K562 (cell line): Measurements from ENCODE around the gene MMS22L. TPM values are rescaled to one million over a fixed set of nuclear protein-coding genes. Genes with fewer than 3 reads are reported as not detected.
A peak's percentile ranks its signal among the peaks of the same experiment; 100 is the strongest.

Experiments
- ATAC-seq: fragments of 200-7000 bp; cut with Tn5 transposase; 3 replicates; pipeline ENCODE4 v1.9.1; 2020; ENCODE audit warnings: moderate library complexity
- BruUV-seq: library from RNA; stranded (reverse); fragments of 400-500 nt; replicated peaks from 2 replicates; lab custom pipeline; 2021; lab: Mats Ljungman, UMichigan
- CTCF ChIA-PET: fragments of 300-600 bp; formaldehyde crosslinking; extraction: SDS; loops from one replicate; lab custom pipeline; 2021; ENCODE audit warnings: low intra/inter-chr PET ratio; lab: Yijun Ruan, JAX
- POLR2A ChIA-PET: fragments of 300-600, 350-650 bp; sonication (Branson Sonifier 250); formaldehyde crosslinking; extraction: SDS; loops from one replicate; lab custom pipeline; 2021; ENCODE audit warnings: antibody characterized with exemption, inconsistent platforms; lab: Yijun Ruan, JAX
- DNase-seq, 4 experiments: peaks; one replicate each; pipeline versions ENCODE4 v3.0.0 to v3.0.0-alpha.2; 2011 to 2018; ENCODE audit warnings: low spot score in 3 of 4, mixed read lengths in 3 of 4; ENCODE audit errors: extremely low read depth in 1 of 4
- FAIRE-seq: peaks from 2 replicates; lab custom pipeline; 2011; peaks lifted over from hg19 to GRCh38; lab: Jason Lieb, UNC
- H2AFZ ChIP-seq: 2 replicates; pipeline ENCODE4 v1.6.0; 2011; ENCODE audit warnings: low read depth, low read length, control low read depth, inconsistent platforms
- H3K27ac ChIP-seq: fragments of 200-600 bp; 3 replicates; pipeline ENCODE4 v1.8.0; 2011; ENCODE audit warnings: low read depth, mild to moderate bottlenecking, control low read depth, inconsistent platforms, low read length, moderate library complexity, mixed read lengths; ENCODE audit errors: extremely low read depth
- H3K27me3 ChIP-seq, 2 experiments: fragments of 300-600 bp in 1 of 2; 2 replicates in 1 of 2; 3 replicates in 1 of 2; pipeline versions ENCODE4 v1.6.0 to v1.8.0; 2011; ENCODE audit warnings: inconsistent platforms in 2 of 2, low read length in 2 of 2, mild to moderate bottlenecking in 1 of 2, mixed read lengths in 1 of 2, moderate library complexity in 1 of 2; ENCODE audit not compliant: control insufficient read depth in 2 of 2, insufficient read depth in 2 of 2
- H3K36me3 ChIP-seq: fragments of 300-600 bp; 3 replicates; pipeline ENCODE4 v1.8.0; 2011; ENCODE audit warnings: mild to moderate bottlenecking, low read length, inconsistent platforms; ENCODE audit not compliant: control insufficient read depth, insufficient read depth
- H3K4me1 ChIP-seq, 2 experiments: fragments of 200-600 bp in 1 of 2; replicated peaks in 1 of 2; 2 replicates in 1 of 2; 3 replicates in 1 of 2; pipeline versions ENCODE4 v1.5.1 to v1.8.0; 2011; ENCODE audit warnings: inconsistent platforms in 2 of 2, low read length in 2 of 2, mild to moderate bottlenecking in 1 of 2, mixed read lengths in 1 of 2, moderate library complexity in 1 of 2; ENCODE audit not compliant: control insufficient read depth in 2 of 2, insufficient read depth in 2 of 2
- H3K4me2 ChIP-seq: 2 replicates; pipeline ENCODE4 v1.6.1; 2011; ENCODE audit warnings: low read length, control low read depth, inconsistent platforms, mixed read lengths; ENCODE audit not compliant: insufficient read depth
- H3K4me3 ChIP-seq: fragments of 200-600 bp; sonication (generic), shearing (Covaris generic); 2 replicates; pipeline ENCODE4 v1.5.1; 2016; ENCODE audit warnings: control low read depth, inconsistent platforms
- H3K79me2 ChIP-seq: fragments of 200-600 bp; 3 replicates; pipeline ENCODE4 v1.8.0; 2011; ENCODE audit warnings: low read length, inconsistent platforms; ENCODE audit not compliant: control insufficient read depth, insufficient read depth
- H3K9ac ChIP-seq, 2 experiments: 2 replicates each; pipeline versions ENCODE4 v1.6.0 to v1.6.1; 2011; ENCODE audit warnings: low read depth in 2 of 2, low read length in 2 of 2, control low read depth in 1 of 2, inconsistent platforms in 1 of 2, mild to moderate bottlenecking in 1 of 2, mixed read lengths in 1 of 2; ENCODE audit not compliant: insufficient read depth in 1 of 2
- H3K9me1 ChIP-seq: one replicate; pipeline ENCODE4 v1.6.0; 2011; ENCODE audit warnings: inconsistent platforms, mild to moderate bottlenecking, low read length, moderate library complexity; ENCODE audit not compliant: control insufficient read depth, insufficient read depth
- H3K9me3 ChIP-seq: replicated peaks from 2 replicates; pipeline ENCODE4 v1.5.1; 2011; ENCODE audit warnings: low read depth, low read length, inconsistent platforms; ENCODE audit not compliant: control insufficient read depth, insufficient read depth
- H4K20me1 ChIP-seq: replicated peaks from 2 replicates; pipeline ENCODE4 v1.6.1; 2011; ENCODE audit warnings: low read length, inconsistent platforms, mixed read lengths; ENCODE audit not compliant: control insufficient read depth, insufficient read depth
- BRD9 ChIP-seq: fragments of 450-650 bp; IDR thresholded peaks from 2 replicates; pipeline ENCODE4 v1.6.1; 2018; ENCODE audit warnings: low read depth; ENCODE audit not compliant: partially characterized antibody
- CEBPB ChIP-seq: fragments of 450-650 bp; IDR thresholded peaks from 2 replicates; pipeline ENCODE4 v1.6.1; 2016; ENCODE audit warnings: missing genetic modification characterization, missing compliant biosample characterization
- CHD2 ChIP-seq: IDR thresholded peaks from 2 replicates; pipeline ENCODE4 v1.6.1; 2011; ENCODE audit warnings: low read depth, low read length
- DACH1 ChIP-seq: fragments of 450-650 bp; IDR thresholded peaks from 2 replicates; pipeline ENCODE4 v1.6.1; 2018; ENCODE audit not compliant: partially characterized antibody
- NFRKB ChIP-seq: fragments of 450-650 bp; IDR thresholded peaks from 2 replicates; pipeline ENCODE4 v1.6.1; 2016; ENCODE audit warnings: low read depth
- RAD51 ChIP-seq: fragments of 450-650 bp; IDR thresholded peaks from 2 replicates; pipeline ENCODE4 v1.7.1; 2016; ENCODE audit warnings: low read depth, mild to moderate bottlenecking, borderline replicate concordance
- RBM17 ChIP-seq: fragments of 200-400 bp; formaldehyde crosslinking; IDR thresholded peaks from 2 replicates; pipeline ENCODE4 v1.6.1; 2017; ENCODE audit warnings: low read depth, mild to moderate bottlenecking, low read length, borderline replicate concordance
- RFX7 ChIP-seq: fragments of 250-450 bp; sonication (Bioruptor Pico); IDR thresholded peaks from 2 replicates; pipeline ENCODE4 v1.5.1; 2021; ENCODE audit warnings: mild to moderate bottlenecking
- ZNF780A ChIP-seq: fragments of 250-450 bp; sonication (Bioruptor Pico); IDR thresholded peaks from 2 replicates; pipeline ENCODE4 v1.5.0; 2021; ENCODE audit warnings: mild to moderate bottlenecking
- WGBS: fragments of 100-300 bp; shearing (Covaris generic); methylation state at CpG from one replicate; pipeline ENCODE4 v1.1.6; 2016; ENCODE audit warnings: low coverage, mixed read lengths; ENCODE audit not compliant: insufficient coverage; ENCODE audit errors: missing lambda C conversion rate; 5-methylcytosine and 5-hydroxymethylcytosine counted together
- in situ Hi-C: fragments of 300-500 bp; cut with MboI; formaldehyde crosslinking; loops from 4 replicates; pipeline ENCODE4 v1.15.0; 2018; ENCODE audit warnings: inconsistent platforms, mixed read lengths
- intact Hi-C: fragments of 100-400 bp; cut with micrococcal nuclease; formaldehyde crosslinking; loops from 2 replicates; pipeline ENCODE4 v1.14.2; 2022
- polyA plus RNA-seq, 8 experiments: library from polyadenylated mRNA; depleted of rRNA in 4 of 8; stranded (reverse) in 5 of 8; unstranded in 3 of 8; fragments of >200 nt; fragmentation: Nextera tagmentation in 2 of 8; fragmentation: Illumina TruSeq in 1 of 8; extraction: Ambion mirVana in 2 of 8; extraction: Trizol in 1 of 8; gene quantifications; 2 replicates each; pipeline versions ENCODE4 v1.2.1 to v1.2.3, GENCODE V29; 2011 to 2014; ENCODE audit warnings: inconsistent platforms in 1 of 8, missing spikeins in 1 of 8
- total RNA-seq, 7 experiments: library from RNA; depleted of rRNA in 6 of 7; stranded (reverse); fragments of >200 nt in 6 of 7; fragmentation: Illumina TruSeq in 2 of 7; extraction: Trizol in 2 of 7; gene quantifications; 2 replicates each; pipeline versions ENCODE4 v1.2.1 to v1.2.3, GENCODE V29; 2011 to 2021; ENCODE audit warnings: low replicate concordance in 1 of 7
- TF ChIP-seq, protein P1 (sequence below): fragments of 450-650 bp; formaldehyde crosslinking; IDR thresholded peaks from 2 replicates; pipeline ENCODE4 v1.4.0; 2020; ENCODE audit warnings: mild to moderate bottlenecking, mixed read lengths
- TF ChIP-seq, protein P2 (sequence below): sonication (generic); formaldehyde crosslinking; IDR thresholded peaks from 2 replicates; pipeline ENCODE4 v1.8.1; 2022; ENCODE audit warnings: missing genetic modification reagents
- TF ChIP-seq, protein P3 (sequence below): fragments of 250-450 bp; sonication (Bioruptor Pico); IDR thresholded peaks from 2 replicates; pipeline ENCODE4 v1.8.0; 2021; ENCODE audit warnings: mild to moderate bottlenecking, moderate library complexity

MMS22L gene
- total and polyA plus RNA-seq, 9 of the 15 experiments (the other 6 are each of a cell fraction or from before 2014, with no cell fraction given): 13.0 to 59.5 (median 26.9) TPM

DNA sequence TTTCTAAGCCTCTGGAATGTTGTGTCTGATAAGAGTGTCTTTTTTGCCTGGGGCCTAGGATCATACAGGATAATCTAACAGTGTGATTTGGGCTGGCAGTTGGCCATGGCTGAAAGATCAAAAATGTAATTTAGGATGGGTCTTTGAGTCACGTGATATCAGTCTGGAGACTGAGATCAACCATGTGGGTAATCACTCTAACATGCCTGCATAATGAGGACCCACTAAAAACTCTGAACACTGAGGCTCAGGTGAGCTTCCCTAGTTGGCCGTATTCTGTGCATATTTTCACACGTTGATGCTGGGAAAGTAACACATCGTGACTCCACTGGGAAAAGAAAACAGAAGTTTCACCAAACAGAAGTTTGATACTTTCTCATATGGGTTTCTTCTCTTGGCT lies 6.3 kb upstream of the MMS22L start:
- no peak overlapping the region for H3K27ac ChIP-seq
- H3K4me1 ChIP-seq: no peaks in the 10 kb centered on the region
- no peak overlapping the region for H3K9ac ChIP-seq
- 0 out of 2 replicates have a peak, but pooled peaks have one; percentile 48 for TF ChIP-seq RAD51
- TF ChIP-seq ZNF780A (CRISPR knock-in tag): no peak
- TF ChIP-seq, protein P1, sequence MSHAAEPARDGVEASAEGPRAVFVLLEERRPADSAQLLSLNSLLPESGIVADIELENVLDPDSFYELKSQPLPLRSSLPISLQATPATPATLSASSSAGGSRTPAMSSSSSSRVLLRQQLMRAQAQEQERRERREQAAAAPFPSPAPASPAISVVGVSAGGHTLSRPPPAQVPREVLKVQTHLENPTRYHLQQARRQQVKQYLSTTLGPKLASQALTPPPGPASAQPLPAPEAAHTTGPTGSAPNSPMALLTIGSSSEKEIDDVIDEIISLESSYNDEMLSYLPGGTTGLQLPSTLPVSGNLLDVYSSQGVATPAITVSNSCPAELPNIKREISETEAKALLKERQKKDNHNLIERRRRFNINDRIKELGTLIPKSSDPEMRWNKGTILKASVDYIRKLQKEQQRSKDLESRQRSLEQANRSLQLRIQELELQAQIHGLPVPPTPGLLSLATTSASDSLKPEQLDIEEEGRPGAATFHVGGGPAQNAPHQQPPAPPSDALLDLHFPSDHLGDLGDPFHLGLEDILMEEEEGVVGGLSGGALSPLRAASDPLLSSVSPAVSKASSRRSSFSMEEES: peak; percentile 89
- H3K4me2 ChIP-seq: no peak overlapping the region
- WGBS: 8% methylated on average over 4 of the region's 4 CpGs
- no peaks in the 10 kb centered on the region for H4K20me1 ChIP-seq
- intact Hi-C loops: no loop called here
- H3K27me3 ChIP-seq: no peaks in the 10 kb centered on the region; a peak in 2 of 5 replicates
- DNase-seq (no peak), ATAC-seq (no peak), FAIRE-seq (no peak)
- H3K36me3 ChIP-seq: no peaks in the 10 kb centered on the region
- BruUV-seq: no TSS peak
- POLR2A ChIA-PET: no interaction called here
- CTCF ChIA-PET: no interaction called here
- no peaks in the 10 kb centered on the region for H3K9me1 ChIP-seq
- in situ Hi-C loops: no loop called here
- no peak overlapping the region for H3K4me3 ChIP-seq
- H3K9me3 ChIP-seq: no peaks in the 10 kb centered on the region; the same call in 1 of the 2 replicates
- H2AFZ ChIP-seq: no peak overlapping the region
- no peaks in the 10 kb centered on the region for H3K79me2 ChIP-seq

DNA sequence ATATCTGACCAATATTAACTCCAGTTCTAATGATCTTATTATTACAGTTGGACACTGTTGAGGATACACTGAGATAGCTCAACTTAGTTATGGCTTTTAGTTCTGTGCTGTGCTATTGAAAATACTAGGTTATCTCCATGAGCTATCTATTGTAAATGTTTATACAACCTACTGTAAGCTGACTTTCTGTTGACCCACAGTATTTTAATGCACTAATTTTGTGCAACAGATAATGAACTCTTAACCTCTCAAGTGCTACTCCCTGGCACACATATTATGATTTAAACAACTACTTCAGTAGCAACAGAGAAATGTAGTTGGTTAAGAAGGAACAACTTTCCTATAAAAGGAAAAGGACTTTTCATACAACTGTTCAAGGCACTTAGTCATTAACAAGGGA lies 5.2 kb upstream of the MMS22L start:
- H3K4me3 ChIP-seq: no peak overlapping the region
- H3K9me3 ChIP-seq: no peaks in the 10 kb centered on the region; the same call in 1 of the 2 replicates
- in situ Hi-C loops: no loop called here
- no peak overlapping the region for H3K27ac ChIP-seq
- H2AFZ ChIP-seq: no peak overlapping the region
- H3K9me1 ChIP-seq: no peaks in the 10 kb centered on the region
- ChIA-PET CTCF (no interaction called here), POLR2A (interaction anchor here (0.6 kb wide), 1 partner anchor 180 kb away, joined by 3 read pairs; no protein-coding TSS in a partner anchor)
- ATAC-seq (no peak), DNase-seq (no peak), FAIRE-seq (no peak)
- H3K9ac ChIP-seq: no peak overlapping the region
- no peaks in the 10 kb centered on the region for H4K20me1 ChIP-seq
- no TSS peak for BruUV-seq
- no peaks in the 10 kb centered on the region for H3K79me2 ChIP-seq
- H3K4me2 ChIP-seq: no peak overlapping the region
- H3K4me1 ChIP-seq: no peaks in the 10 kb centered on the region; a peak in 1 of 5 replicates
- intact Hi-C loops: no loop called here
- no peaks in the 10 kb centered on the region for H3K36me3 ChIP-seq
- H3K27me3 ChIP-seq: no peaks in the 10 kb centered on the region
- TF ChIP-seq CHD2 (no peak), DACH1 (no peak), CEBPB (tag) (no peak), RFX7 (CRISPR knock-in tag) (no peak), NFRKB (no peak), BRD9 (no peak), RBM17 (no peak)
- TF ChIP-seq, protein P2, sequence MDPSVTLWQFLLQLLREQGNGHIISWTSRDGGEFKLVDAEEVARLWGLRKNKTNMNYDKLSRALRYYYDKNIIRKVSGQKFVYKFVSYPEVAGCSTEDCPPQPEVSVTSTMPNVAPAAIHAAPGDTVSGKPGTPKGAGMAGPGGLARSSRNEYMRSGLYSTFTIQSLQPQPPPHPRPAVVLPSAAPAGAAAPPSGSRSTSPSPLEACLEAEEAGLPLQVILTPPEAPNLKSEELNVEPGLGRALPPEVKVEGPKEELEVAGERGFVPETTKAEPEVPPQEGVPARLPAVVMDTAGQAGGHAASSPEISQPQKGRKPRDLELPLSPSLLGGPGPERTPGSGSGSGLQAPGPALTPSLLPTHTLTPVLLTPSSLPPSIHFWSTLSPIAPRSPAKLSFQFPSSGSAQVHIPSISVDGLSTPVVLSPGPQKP (CRISPR knock-in tag): no peak
- TF ChIP-seq, protein P3, sequence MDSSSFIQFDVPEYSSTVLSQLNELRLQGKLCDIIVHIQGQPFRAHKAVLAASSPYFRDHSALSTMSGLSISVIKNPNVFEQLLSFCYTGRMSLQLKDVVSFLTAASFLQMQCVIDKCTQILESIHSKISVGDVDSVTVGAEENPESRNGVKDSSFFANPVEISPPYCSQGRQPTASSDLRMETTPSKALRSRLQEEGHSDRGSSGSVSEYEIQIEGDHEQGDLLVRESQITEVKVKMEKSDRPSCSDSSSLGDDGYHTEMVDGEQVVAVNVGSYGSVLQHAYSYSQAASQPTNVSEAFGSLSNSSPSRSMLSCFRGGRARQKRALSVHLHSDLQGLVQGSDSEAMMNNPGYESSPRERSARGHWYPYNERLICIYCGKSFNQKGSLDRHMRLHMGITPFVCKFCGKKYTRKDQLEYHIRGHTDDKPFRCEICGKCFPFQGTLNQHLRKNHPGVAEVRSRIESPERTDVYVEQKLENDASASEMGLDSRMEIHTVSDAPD (CRISPR knock-in tag): no peak
